ENCODE results near the gene ZDHHC5.

GRCh38 chr11:57626895-57627294 is 41.0 kb upstream of the ZDHHC5 start:
- TF ChIP-seq, protein P1, sequence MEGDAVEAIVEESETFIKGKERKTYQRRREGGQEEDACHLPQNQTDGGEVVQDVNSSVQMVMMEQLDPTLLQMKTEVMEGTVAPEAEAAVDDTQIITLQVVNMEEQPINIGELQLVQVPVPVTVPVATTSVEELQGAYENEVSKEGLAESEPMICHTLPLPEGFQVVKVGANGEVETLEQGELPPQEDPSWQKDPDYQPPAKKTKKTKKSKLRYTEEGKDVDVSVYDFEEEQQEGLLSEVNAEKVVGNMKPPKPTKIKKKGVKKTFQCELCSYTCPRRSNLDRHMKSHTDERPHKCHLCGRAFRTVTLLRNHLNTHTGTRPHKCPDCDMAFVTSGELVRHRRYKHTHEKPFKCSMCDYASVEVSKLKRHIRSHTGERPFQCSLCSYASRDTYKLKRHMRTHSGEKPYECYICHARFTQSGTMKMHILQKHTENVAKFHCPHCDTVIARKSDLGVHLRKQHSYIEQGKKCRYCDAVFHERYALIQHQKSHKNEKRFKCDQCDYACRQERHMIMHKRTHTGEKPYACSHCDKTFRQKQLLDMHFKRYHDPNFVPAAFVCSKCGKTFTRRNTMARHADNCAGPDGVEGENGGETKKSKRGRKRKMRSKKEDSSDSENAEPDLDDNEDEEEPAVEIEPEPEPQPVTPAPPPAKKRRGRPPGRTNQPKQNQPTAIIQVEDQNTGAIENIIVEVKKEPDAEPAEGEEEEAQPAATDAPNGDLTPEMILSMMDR (IDR thresholded peaks at IDR 0.05): no peak
- TF ChIP-seq POLR2AphosphoS5 (IDR thresholded peaks at IDR 0.05): no peak
- no peak for TF ChIP-seq POLR2A (IDR thresholded peaks at IDR 0.05)
